Activated CD4-positive, alpha-beta T cell treated with anti-CD3 and anti-CD28 coated beads for 36 hours (primary cell): ENCODE measurements around the gene PCBD2. TPM values are rescaled to one million over a fixed set of nuclear protein-coding genes. Genes with fewer than 3 reads are reported as not detected.
"Not testable (repeated sequence)": the region's sequence is repeated elsewhere in the genome, so short reads cannot be mapped to it uniquely, and the experiment has no call there.

Experiments
- ATAC-seq: fragments of 200-7000 bp; cut with Tn5 transposase; one replicate; pipeline ENCODE4 v1.10.0; 2021; ENCODE audit warnings: mild to moderate bottlenecking, moderate library complexity
- CTCF ChIA-PET: fragments of 350-600 bp; sonication (Branson Sonifier 250); formaldehyde crosslinking; loops from one replicate; lab custom pipeline; 2021; ENCODE audit warnings: antibody characterized with exemption; lab: Charles Lee
- POLR2A ChIA-PET: fragments of 350-600 bp; sonication (Branson Sonifier 250); formaldehyde crosslinking; loops from one replicate; lab custom pipeline; 2021; ENCODE audit warnings: antibody characterized with exemption, inconsistent platforms; lab: Charles Lee
- DNase-seq: peaks from one replicate; pipeline ENCODE4 v3.0.0-alpha.2; 2020
- H3K27ac Mint-ChIP-seq: one replicate; pipeline ENCODE4 v1.8.0; 2021; ENCODE audit warnings: mixed read lengths
- H3K27me3 Mint-ChIP-seq: one replicate; pipeline ENCODE4 v1.8.0; 2021; ENCODE audit warnings: mixed read lengths
- H3K36me3 Mint-ChIP-seq: one replicate; pipeline ENCODE4 v1.8.0; 2021; ENCODE audit warnings: low read depth, mixed read lengths
- H3K4me1 Mint-ChIP-seq: one replicate; pipeline ENCODE4 v1.8.0; 2021; ENCODE audit warnings: mixed read lengths
- H3K4me3 Mint-ChIP-seq: one replicate; pipeline ENCODE4 v1.8.0; 2021; ENCODE audit warnings: mild to moderate bottlenecking, moderate library complexity, mixed read lengths
- H3K9me3 Mint-ChIP-seq: one replicate; pipeline ENCODE4 v1.8.0; 2021; ENCODE audit warnings: low read depth, mixed read lengths
- intact Hi-C, 2 experiments: fragments of 100-400 bp; cut with DNase I in 1 of 2; cut with micrococcal nuclease in 1 of 2; formaldehyde crosslinking; loops; one replicate each; pipeline versions ENCODE4 v1.14.2 to v1.15.1; 2022 to 2024; cut with DNase I, micrococcal nuclease
- total RNA-seq, 2 experiments: library from RNA; stranded (reverse); gene quantifications; one replicate each; pipeline ENCODE4 v1.2.3, GENCODE V29; 2021

Gene PCBD2
- total RNA-seq, 2 experiments from 2014 or later = 10.0 to 12.8 TPM

DNA sequence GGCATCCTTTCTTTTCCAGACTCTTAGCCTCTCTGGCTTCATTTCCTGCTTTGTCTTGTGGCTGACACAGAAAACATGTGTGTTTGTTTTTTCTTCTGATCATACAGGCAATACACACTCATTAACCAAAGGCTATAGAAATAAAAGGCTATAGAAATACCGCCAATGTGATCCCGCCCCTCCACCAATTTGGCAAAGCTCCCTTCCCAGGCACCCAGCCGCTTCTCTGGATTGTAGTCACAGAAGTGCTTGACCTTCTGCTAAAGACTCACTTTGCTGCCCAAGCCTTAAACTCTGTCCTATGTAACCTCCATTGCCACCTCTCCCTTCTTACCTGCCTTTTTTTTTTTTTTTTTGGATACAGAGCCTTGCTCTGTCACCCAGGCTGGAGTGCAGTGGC, 25.5 kb upstream of the PCBD2 start:
- Mint-ChIP-seq H3K36me3 (peaks cover 12% of the 10 kb centered on the region), H3K4me3 (no peak overlapping the region), H3K9me3 (no peaks in the 10 kb centered on the region), H3K27me3 (no peaks in the 10 kb centered on the region), H3K27ac (no peak overlapping the region), H3K4me1 (peaks cover 38% of the 10 kb centered on the region)
- ChIA-PET CTCF (interaction anchor here (1.2 to 1.7 kb wide), 2 partner anchors 12 to 38 kb away, joined by 4 to 5 read pairs; no protein-coding TSS in a partner anchor), POLR2A (no interaction called here)
- intact Hi-C loops = loop anchor here in 1 of 2 experiments (10.0 kb wide), 2 partner anchors 355 to 655 kb away; partner anchors contain the start of genes JADE2 and PPP2CA
- DNase-seq = no peak
- ATAC-seq = no peak

DNA sequence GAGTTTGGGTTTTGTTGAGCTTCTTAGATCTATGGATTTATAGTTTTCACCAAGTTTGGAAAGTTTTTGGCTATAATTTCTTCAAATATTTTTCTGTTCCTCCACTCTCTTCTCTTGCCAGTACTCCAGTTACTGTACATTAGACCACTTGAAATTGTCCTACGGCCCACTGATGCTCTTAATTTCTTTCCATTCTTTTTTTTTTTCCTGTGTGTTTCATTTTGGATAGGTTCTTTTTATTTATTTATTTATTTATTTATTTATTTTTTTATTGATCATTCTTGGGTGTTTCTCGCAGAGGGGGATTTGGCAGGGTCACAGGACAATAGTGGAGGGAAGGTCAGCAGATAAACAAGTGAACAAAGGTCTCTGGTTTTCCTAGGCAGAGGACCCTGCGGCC, 24.0 kb upstream of the PCBD2 start:
- DNase-seq, intact Hi-C loops, H3K9me3 Mint-ChIP-seq, H3K27ac Mint-ChIP-seq, H3K27me3 Mint-ChIP-seq, ATAC-seq, H3K4me3 Mint-ChIP-seq: not testable (repeated sequence)
- ChIA-PET POLR2A (interaction anchor here (0.7 kb wide), 1 partner anchor 146 kb away, joined by 3 read pairs; no protein-coding TSS in a partner anchor), CTCF (interaction anchor here (0.6 kb wide), 1 partner anchor 22 kb away, joined by 3 read pairs; no protein-coding TSS in a partner anchor)
- Mint-ChIP-seq H3K36me3 (peaks cover 12% of the 10 kb centered on the region), H3K4me1 (peaks cover 31% of the 10 kb centered on the region)

DNA sequence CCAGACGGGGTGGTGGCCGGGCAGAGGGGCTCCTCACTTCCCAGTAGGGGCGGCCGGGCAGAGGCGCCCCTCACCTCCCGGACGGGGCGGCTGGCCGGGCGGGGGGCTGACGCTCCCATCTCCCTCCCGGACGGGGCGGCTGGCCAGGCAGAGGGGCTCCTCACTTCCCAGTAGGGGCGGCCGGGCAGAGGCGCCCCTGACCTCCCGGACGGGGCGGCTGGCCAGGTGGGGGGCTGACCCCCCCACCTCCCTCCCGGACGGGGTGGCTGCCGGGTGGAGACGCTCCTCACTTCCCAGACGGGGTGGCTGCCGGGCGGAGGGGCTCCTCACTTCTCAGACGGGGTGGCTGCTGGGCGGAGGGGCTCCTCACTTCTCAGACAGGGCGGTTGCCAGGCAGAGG, 23.2 kb upstream of the PCBD2 start:
- peaks cover 12% of the 10 kb centered on the region for H3K36me3 Mint-ChIP-seq
- H3K27me3 Mint-ChIP-seq, POLR2A ChIA-PET, H3K9me3 Mint-ChIP-seq, H3K4me3 Mint-ChIP-seq, DNase-seq, CTCF ChIA-PET, intact Hi-C loops, ATAC-seq, H3K27ac Mint-ChIP-seq: not testable (repeated sequence)
- H3K4me1 Mint-ChIP-seq = peaks cover 23% of the 10 kb centered on the region

DNA sequence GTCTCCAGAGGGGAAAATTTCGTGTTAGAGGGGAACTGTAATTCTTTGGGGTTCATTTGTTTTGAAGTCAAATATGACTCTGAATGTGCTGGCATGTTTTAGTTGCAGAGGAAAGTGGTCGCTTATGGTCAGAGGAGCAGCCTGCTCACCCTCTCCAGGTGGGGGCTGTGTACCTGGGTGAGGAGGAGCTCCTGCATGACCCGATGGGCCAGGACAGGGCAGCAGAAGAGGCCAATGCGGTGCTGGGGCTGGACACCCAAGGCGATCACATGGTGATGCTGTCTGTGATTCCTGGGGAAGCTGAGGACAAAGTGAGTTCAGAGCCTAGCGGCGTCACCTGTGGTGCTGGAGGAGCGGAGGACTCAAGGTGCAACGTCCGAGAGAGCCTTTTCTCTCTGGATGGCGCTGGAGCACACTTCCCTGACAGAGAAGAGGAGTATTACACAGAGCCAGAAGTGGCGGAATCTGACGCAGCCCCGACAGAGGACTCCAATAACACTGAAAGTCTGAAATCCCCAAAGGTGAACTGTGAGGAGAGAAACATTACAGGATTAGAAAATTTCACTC, 17.3 kb upstream of the PCBD2 start:
- CTCF ChIA-PET = interaction anchor here (0.6 to 1.3 kb wide), 2 partner anchors 17 to 355 kb away, joined by 3 to 4 read pairs; partner anchors contain the start of gene PCBD2
- POLR2A ChIA-PET = no interaction called here
- H3K9me3 Mint-ChIP-seq = no peaks in the 10 kb centered on the region
- H3K4me1 Mint-ChIP-seq = peaks cover 11% of the 10 kb centered on the region
- no peak overlapping the region for H3K27ac Mint-ChIP-seq
- no peak overlapping the region for H3K4me3 Mint-ChIP-seq
- DNase-seq = no peak
- peaks cover 19% of the 10 kb centered on the region for H3K36me3 Mint-ChIP-seq
- intact Hi-C loops = no loop called here
- no peak for ATAC-seq
- no peaks in the 10 kb centered on the region for H3K27me3 Mint-ChIP-seq

DNA sequence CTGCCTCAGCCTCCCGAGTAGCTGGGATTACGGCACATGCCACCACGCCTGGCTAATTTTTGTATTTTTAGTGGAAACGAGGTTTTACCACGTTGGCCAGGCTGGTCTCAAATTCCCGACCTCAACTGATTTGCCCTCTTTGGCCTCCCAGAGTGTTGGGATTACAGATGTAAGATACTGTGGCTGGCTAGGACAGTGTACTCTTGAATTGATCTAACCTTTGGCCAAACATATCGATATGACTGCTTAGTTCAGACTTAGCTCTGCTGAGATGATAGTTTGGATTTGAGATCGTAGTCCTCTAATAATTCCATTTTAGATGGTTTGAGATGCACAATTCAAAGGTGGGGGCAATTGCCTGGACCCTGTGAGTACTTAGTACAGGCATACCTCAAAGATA, 15.6 kb upstream of the PCBD2 start:
- no peak overlapping the region for H3K4me3 Mint-ChIP-seq
- ChIA-PET CTCF (interaction anchor here (0.6 to 1.3 kb wide), 2 partner anchors 15 to 604 kb away, joined by 4 read pairs; partner anchors contain the start of gene PCBD2), POLR2A (no interaction called here)
- intact Hi-C loops = no loop called here
- H3K27me3 Mint-ChIP-seq = no peaks in the 10 kb centered on the region
- H3K9me3 Mint-ChIP-seq = no peaks in the 10 kb centered on the region
- H3K27ac Mint-ChIP-seq = no peak overlapping the region
- DNase-seq = no peak
- H3K4me1 Mint-ChIP-seq = peaks cover 11% of the 10 kb centered on the region
- ATAC-seq = no peak
- H3K36me3 Mint-ChIP-seq = peaks cover 20% of the 10 kb centered on the region

DNA sequence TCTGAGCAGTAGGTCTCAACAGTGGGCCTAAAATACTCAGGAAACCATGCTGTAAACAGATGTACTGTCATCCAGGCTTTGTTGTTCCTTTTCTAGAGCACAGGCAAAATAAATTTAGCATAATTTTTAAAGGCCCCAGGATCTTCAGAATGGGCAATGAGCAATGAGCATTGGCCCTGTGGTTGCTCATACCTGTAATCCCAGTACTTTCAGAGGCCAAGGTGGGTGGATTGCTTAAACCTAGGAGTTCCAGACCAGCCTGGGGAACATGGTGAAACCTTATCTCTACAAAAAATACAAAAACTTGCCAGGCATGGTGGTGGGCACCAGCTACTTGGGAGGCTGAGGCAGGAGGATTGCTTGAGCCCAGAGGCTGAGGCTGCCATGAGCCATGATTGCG, 13.5 kb upstream of the PCBD2 start:
- H3K4me1 Mint-ChIP-seq = peaks cover 11% of the 10 kb centered on the region
- ChIA-PET POLR2A (no interaction called here), CTCF (interaction anchor here (0.9 kb wide), 1 partner anchor 13 kb away, joined by 5 read pairs; the partner anchor contains the start of gene PCBD2)
- intact Hi-C loops = no loop called here
- H3K36me3 Mint-ChIP-seq = peaks cover 27% of the 10 kb centered on the region
- H3K27ac Mint-ChIP-seq = no peak overlapping the region
- no peak overlapping the region for H3K4me3 Mint-ChIP-seq
- no peaks in the 10 kb centered on the region for H3K9me3 Mint-ChIP-seq
- DNase-seq (no peak), ATAC-seq (peak; percentile 42)
- no peaks in the 10 kb centered on the region for H3K27me3 Mint-ChIP-seq

DNA sequence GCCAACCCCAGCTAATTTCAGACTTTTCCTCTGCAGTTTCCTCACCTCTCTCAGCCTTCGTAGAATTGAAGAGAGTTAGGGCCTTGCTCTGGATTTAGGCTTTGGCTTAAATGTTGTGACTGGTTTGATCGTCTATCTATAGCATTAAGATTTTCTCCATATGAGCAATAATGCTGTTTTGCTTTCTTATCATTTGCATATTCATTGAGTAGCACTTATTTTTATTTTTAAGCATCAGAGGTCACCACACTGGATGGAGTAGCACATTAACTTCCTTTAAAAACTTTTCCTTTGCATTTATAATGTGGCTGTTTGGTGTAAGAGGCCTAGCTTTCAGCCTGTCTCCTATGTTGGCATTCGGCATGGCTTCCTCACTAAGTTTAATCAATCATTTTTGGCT, 12.6 kb upstream of the PCBD2 start:
- POLR2A ChIA-PET = no interaction called here
- no peak overlapping the region for H3K4me3 Mint-ChIP-seq
- H3K9me3 Mint-ChIP-seq = no peaks in the 10 kb centered on the region
- H3K27me3 Mint-ChIP-seq = no peaks in the 10 kb centered on the region
- ATAC-seq = no peak
- H3K27ac Mint-ChIP-seq = peak overlapping the region; percentile 32
- DNase-seq = no peak
- peaks cover 27% of the 10 kb centered on the region for H3K36me3 Mint-ChIP-seq
- peaks cover 11% of the 10 kb centered on the region for H3K4me1 Mint-ChIP-seq
- intact Hi-C loops = no loop called here
- CTCF ChIA-PET = interaction anchor here (0.9 kb wide), 1 partner anchor 13 kb away, joined by 5 read pairs; the partner anchor contains the start of gene PCBD2

DNA sequence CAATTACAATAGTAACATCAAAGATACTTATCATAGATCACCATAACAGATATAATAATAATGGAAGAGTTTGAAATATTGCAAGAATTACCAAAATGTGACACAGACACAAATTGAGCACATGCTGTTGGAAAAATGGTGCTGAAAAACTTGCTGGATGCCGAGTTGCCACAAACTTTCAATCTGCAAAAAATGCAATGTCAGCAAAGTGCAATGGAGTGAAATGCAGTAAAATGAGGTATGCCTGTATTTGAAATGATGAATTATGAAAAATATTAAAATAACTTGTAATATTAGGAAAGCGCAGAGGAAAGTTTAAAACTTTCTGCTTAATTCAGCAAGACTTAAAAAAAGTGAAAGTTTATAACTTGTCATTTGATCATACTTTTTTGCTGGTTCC, 12.0 kb upstream of the PCBD2 start:
- Mint-ChIP-seq H3K27ac (no peak overlapping the region), H3K9me3 (no peaks in the 10 kb centered on the region), H3K4me1 (peaks cover 11% of the 10 kb centered on the region), H3K27me3 (no peaks in the 10 kb centered on the region), H3K36me3 (peaks cover 25% of the 10 kb centered on the region), H3K4me3 (no peak overlapping the region)
- ChIA-PET CTCF (no interaction called here), POLR2A (no interaction called here)
- intact Hi-C loops = no loop called here
- ATAC-seq = no peak
- DNase-seq = no peak

DNA sequence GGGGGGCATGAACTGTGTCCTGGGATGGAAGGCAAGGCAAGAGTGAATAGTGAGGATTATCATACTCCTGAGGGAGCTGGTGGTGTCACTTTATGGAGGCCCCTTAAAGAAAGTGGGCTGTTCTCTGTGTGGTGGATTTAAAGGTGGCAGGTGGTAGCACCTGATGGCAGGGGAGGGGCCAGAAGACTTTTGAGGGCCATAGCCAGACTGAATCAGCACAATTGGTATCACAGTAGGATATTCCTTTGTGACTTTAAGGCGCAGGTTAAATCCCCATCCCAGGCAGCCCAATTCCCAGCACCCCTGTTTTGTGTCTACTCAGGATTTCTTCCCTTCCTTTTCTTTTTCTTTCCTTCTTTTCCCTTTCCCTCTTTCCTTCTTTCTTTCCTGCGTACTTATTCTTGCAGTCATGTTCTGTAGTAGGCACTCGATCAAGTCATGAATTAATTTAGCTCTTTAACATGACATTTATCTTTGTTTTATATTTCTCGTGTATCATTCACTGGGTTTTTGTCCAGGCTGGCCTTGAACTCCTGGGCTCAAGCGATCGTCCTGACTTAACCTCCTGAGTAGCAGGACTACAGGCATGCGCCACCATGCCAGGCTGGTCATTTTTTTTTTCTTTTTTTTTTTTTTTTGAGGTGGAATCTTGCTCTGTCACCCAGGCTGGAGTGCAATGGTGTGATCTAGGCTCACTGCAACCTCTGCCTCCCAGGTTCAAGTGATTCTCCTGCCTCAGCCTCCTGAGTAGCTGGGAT, 11.0 kb upstream of the PCBD2 start:
- DNase-seq (no peak), ATAC-seq (no peak)
- POLR2A ChIA-PET = no interaction called here
- Mint-ChIP-seq H3K27ac (no peak overlapping the region), H3K27me3 (no peaks in the 10 kb centered on the region), H3K4me1 (peaks cover 11% of the 10 kb centered on the region), H3K9me3 (no peaks in the 10 kb centered on the region), H3K36me3 (peaks cover 23% of the 10 kb centered on the region), H3K4me3 (no peak overlapping the region)
- CTCF ChIA-PET = interaction anchor here (0.5 to 0.8 kb wide), 2 partner anchors 8 to 10 kb away, joined by 3 to 6 read pairs; no protein-coding TSS in a partner anchor
- intact Hi-C loops = no loop called here

DNA sequence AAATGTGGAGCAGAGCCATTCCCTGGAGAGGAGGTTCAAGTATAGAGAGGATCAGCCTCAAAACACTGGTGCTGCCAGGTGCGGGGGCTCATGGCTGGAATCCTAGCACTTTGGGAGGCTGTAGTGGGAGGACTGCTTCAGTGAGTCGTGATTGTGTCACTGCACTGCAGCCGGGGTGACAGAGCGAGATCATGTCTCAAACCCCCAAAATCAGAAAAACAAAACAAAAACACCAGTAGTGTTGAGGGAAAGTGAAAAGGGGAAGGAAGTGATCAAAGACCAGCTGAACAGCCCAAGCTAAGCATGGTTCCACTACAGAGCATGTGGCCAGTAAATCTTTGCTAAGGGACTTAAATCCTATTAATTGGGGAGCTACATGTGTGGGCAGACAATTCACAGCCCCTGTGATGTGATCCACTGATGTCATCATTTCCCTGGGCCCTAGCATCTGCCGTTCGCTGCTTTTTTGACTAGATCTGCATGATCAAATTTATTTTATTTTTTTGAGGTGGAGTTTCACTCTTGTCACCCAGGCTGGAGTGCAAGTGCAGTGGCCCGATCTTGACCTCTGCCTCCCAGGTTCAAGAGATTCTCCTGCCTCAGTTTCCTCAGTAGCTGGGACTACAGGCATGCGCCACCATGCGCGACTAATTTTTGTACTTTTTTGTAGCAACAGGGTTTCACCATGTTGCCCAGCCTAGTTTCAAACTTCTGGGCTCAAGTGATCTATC, 2.7 kb upstream of the PCBD2 start:
- intact Hi-C loops = loop anchor here in 1 of 2 experiments (10.0 kb wide), 1 partner anchor 377 kb away; the partner anchor contains the start of gene JADE2
- ATAC-seq (no peak), DNase-seq (no peak)
- peaks cover 10% of the 10 kb centered on the region for H3K36me3 Mint-ChIP-seq
- ChIA-PET CTCF (interaction anchor here (0.6 to 2.3 kb wide), 6 partner anchors 8 to 600 kb away, joined by 3 to 6 read pairs (median 4); partner anchors contain the start of gene C5orf24), POLR2A (no interaction called here)
- H3K27me3 Mint-ChIP-seq = no peaks in the 10 kb centered on the region
- no peak overlapping the region for H3K4me3 Mint-ChIP-seq
- H3K4me1 Mint-ChIP-seq = peaks cover 17% of the 10 kb centered on the region
- no peaks in the 10 kb centered on the region for H3K9me3 Mint-ChIP-seq
- H3K27ac Mint-ChIP-seq = peak overlapping the region; percentile 67
